GM12873 (cell line): ENCODE measurements around the gene PPP2R2B.
A peak's percentile ranks its signal among the peaks of the same experiment; 100 is the strongest.

ENCODE experiments used
- TF ChIP-seq, protein P1 (sequence below): IDR thresholded peaks from 2 replicates; pipeline ENCODE4 v1.5.1; 2012; ENCODE audit warnings: low read depth, mild to moderate bottlenecking, moderate library complexity, low read length, control low read depth; ENCODE audit not compliant: insufficient read depth; ENCODE audit errors: missing control alignments

Gene PPP2R2B

DNA sequence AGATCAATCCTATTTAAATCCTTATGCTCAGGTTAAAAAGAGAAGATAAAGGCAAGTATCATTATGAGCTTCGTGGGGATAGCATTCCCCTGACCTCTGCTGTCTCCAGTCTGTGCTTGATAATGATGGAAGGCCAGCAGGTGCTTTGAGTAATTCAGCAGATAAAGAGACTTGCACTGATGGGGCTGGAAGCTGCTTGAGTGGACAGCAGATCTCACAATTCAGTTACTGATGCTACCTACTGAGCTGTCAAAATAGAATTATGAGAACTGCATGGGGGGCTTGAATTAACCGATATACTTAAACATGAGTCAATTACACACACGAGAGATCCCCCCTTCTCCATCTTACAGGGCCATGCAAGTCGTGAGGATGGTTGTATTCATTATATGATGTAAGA is 254.9 kb downstream of the PPP2R2B start:
- TF ChIP-seq, protein P1, sequence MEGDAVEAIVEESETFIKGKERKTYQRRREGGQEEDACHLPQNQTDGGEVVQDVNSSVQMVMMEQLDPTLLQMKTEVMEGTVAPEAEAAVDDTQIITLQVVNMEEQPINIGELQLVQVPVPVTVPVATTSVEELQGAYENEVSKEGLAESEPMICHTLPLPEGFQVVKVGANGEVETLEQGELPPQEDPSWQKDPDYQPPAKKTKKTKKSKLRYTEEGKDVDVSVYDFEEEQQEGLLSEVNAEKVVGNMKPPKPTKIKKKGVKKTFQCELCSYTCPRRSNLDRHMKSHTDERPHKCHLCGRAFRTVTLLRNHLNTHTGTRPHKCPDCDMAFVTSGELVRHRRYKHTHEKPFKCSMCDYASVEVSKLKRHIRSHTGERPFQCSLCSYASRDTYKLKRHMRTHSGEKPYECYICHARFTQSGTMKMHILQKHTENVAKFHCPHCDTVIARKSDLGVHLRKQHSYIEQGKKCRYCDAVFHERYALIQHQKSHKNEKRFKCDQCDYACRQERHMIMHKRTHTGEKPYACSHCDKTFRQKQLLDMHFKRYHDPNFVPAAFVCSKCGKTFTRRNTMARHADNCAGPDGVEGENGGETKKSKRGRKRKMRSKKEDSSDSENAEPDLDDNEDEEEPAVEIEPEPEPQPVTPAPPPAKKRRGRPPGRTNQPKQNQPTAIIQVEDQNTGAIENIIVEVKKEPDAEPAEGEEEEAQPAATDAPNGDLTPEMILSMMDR = no peak

- TF ChIP-seq, protein P1 = no peak
Measured at GRCh38 chr5:146623009-146623408, 255.5 kb downstream of the PPP2R2B start.

- TF ChIP-seq, protein P1 = peak; percentile 40
Measured at GRCh38 chr5:146622391-146622790, 256.2 kb downstream of the PPP2R2B start.

DNA sequence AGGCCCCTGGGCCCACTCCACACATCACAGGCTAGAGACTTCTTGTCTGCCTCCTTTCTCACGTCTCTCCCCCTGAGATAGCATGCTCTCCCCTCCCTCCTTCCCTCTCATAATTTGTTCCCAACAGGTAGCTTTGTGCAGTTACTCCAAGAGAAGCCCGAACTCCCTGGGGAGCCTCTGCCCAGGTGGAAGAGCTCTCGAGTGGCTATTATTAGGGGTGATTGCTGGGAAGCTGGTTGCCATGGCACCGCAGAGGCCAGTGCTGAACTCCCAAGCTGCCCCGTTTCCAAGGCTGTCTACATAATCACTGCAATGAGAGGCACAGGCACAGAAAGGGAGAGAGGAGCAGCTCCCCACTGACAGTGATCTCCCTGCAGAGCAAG is 257.9 kb downstream of the PPP2R2B start:
- TF ChIP-seq, protein P1 = no peak

DNA sequence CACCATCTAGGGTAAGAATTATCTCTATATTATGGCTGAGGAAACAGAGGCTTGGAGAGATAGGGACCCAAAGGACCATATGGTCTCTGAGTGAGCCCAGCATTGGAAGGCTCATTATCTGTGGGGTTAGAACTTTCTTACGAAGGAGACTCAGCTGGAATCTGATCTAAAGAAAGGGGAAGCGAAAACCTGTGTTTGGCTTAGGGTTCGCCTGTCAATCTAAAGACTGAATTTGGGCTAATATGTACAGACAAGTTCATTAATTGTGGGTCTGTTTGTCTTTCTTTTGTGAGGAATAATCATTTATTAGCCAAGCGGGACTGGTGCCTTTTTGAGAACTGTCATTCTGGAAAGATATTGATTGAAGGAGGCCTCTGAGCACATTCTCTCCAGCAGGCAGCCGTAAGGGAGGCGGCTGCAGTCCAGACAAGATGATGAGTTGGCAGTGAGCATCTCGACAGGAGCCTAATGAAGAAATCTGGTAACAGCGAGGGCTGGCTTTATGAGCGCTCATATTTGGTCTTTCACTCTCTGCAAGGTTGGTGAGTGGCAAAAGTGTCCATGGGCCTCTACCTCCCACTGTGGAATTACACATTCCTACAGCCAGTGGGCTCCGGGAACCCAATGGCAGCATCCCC is 258.4 kb downstream of the PPP2R2B start:
- TF ChIP-seq, protein P1 = no peak

DNA sequence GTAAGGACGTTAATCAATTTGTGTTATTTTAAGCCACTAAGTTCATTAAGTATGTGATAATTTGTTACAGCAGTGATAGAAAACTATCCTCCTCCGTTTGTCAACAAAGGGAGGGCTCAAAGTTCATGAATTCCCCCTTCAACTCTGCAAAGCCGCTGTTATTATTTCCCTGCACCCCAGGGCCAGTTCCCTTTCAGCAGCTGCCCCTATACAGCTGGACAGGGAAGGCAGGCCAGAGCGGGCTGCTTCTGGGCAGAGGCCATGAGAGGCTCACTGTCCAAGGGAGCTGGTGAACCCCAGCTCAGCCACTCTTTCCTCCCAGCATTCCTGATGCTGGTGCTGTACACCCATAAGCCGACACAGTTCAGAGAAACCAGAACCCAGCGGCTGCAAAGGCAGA is 260.1 kb downstream of the PPP2R2B start:
- TF ChIP-seq, protein P1 = no peak

- TF ChIP-seq, protein P1 = no peak
Measured at GRCh38 chr5:146607659-146608332, 270.8 kb downstream of the PPP2R2B start.
